HepG2 (cell line): ENCODE data around the gene GPER1.

Source experiments
- ASH2L ChIP-seq: fragments of 300-600, 200-600 bp; sonication (generic); IDR thresholded peaks from 2 replicates; pipeline ENCODE4 v1.7.0; 2017; ENCODE audit warnings: low read depth, mild to moderate bottlenecking, moderate library complexity, mixed read lengths, low read length; ENCODE audit not compliant: insufficient read length
- KDM4B ChIP-seq: sonication (generic); formaldehyde crosslinking; IDR thresholded peaks from 2 replicates; pipeline ENCODE4 v1.4.0; 2020; ENCODE audit warnings: missing genetic modification reagents
- MNT ChIP-seq: fragments of 450-650 bp; IDR thresholded peaks from 2 replicates; pipeline ENCODE4 v1.6.1; 2016
- NR2C2 ChIP-seq: sonication (generic); formaldehyde crosslinking; IDR thresholded peaks from 2 replicates; pipeline ENCODE4 v1.4.0; 2020; ENCODE audit warnings: missing genetic modification reagents, mild to moderate bottlenecking, moderate library complexity, borderline replicate concordance
- PBX3 ChIP-seq: sonication (generic); formaldehyde crosslinking; IDR thresholded peaks from 2 replicates; pipeline ENCODE4 v1.8.1; 2023; ENCODE audit warnings: missing genetic modification reagents, inconsistent platforms, borderline replicate concordance
- REST ChIP-seq, 2 experiments: IDR thresholded peaks; 2 replicates each; pipeline ENCODE4 v1.6.1; 2011 to 2012; ENCODE audit warnings: low read length in 2 of 2, borderline replicate concordance in 1 of 2, low read depth in 1 of 2, mild to moderate bottlenecking in 1 of 2, moderate library complexity in 1 of 2
- SIN3A ChIP-seq: IDR thresholded peaks from 2 replicates; pipeline ENCODE4 v1.6.1; 2011; ENCODE audit warnings: low read depth, mild to moderate bottlenecking, control low read depth, low read length, borderline replicate concordance
- SP1 ChIP-seq, 2 experiments: fragments of 450-650 bp in 1 of 2; sonication (generic) in 1 of 2; formaldehyde crosslinking in 1 of 2; IDR thresholded peaks; 2 replicates each; pipeline versions ENCODE4 v1.4.0 to v1.6.1; 2016 to 2020; ENCODE audit warnings: missing genetic modification reagents in 1 of 2
- YEATS4 ChIP-seq: sonication (generic); formaldehyde crosslinking; IDR thresholded peaks from 2 replicates; pipeline ENCODE4 v1.4.0; 2020; ENCODE audit warnings: missing genetic modification reagents, borderline replicate concordance
- ZBTB25 ChIP-seq: IDR thresholded peaks from 2 replicates; pipeline ENCODE4 v1.6.1; 2018; ENCODE audit warnings: missing genetic modification reagents
- ZFP41 ChIP-seq: sonication (generic); formaldehyde crosslinking; IDR thresholded peaks from 2 replicates; pipeline ENCODE4 v1.4.0; 2020; ENCODE audit warnings: mild to moderate bottlenecking, missing genetic modification reagents, borderline replicate concordance
- ZNF513 ChIP-seq: sonication (generic); formaldehyde crosslinking; conservative IDR thresholded peaks from 2 replicates; pipeline ENCODE4 v1.5.0; 2020; ENCODE audit warnings: missing genetic modification reagents

- TF ChIP-seq YEATS4 (CRISPR knock-in tag) (no peak), SP1 (IDR thresholded peaks at IDR 0.05) (no peak), SP1 (CRISPR knock-in tag; IDR thresholded peaks at IDR 0.05) (no peak), ZBTB25 (no peak), NR2C2 (CRISPR knock-in tag) (no peak), ZFP41 (no peak), PBX3 (no peak), REST (IDR thresholded peaks at IDR 0.05; ENCODE audit: borderline replicate concordance in 1 of 2, low read depth in 1 of 2, low read length in 2 of 2) (no peak), ZNF513 (no peak), SIN3A (no peak), MNT (no peak), KDM4B (CRISPR knock-in tag) (no peak), ASH2L (no peak)
Measured at GRCh38 chr7:1109581-1110310, 21.8 kb downstream of the GPER1 start.
